Measurements from ENCODE around the gene CEACAM4.

Gene CEACAM4

DNA sequence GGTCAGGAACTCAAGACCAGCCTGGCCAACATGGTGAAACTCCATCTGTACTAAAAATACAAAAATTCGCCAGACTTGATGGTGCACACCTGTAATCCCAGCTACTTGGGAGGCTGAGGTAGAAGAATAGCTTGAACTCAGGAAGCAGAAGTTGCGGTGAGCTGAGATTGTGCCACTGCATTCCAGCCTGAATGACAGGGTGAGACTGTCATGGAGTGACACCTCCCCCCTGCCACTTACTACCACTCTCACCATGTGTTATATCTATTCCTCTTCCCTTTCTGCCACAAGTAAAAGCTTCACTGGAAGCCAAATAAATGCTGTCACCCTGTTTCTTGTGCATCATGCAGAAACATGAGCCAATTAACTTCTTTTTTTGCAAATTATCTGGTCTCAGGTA is 10.6 kb upstream of the CEACAM4 start:
- Histone ChIP-seq H3K4me3 (ENCODE audit: low read length) (no peak overlapping the region), H3K4me1 (ENCODE audit: control insufficient read depth, insufficient read depth, low read length) (no peaks in the 10 kb centered on the region), H3K36me3 (ENCODE audit: control insufficient read depth, insufficient read depth, low read length) (no peaks in the 10 kb centered on the region), H3K9ac (ENCODE audit: low read length) (no peak overlapping the region), H3K27me3 (ENCODE audit: control insufficient read depth, insufficient read depth, low read length) (peaks cover 12% of the 10 kb centered on the region), H3K9me3 (ENCODE audit: control insufficient read depth, low read length) (no peaks in the 10 kb centered on the region)

DNA sequence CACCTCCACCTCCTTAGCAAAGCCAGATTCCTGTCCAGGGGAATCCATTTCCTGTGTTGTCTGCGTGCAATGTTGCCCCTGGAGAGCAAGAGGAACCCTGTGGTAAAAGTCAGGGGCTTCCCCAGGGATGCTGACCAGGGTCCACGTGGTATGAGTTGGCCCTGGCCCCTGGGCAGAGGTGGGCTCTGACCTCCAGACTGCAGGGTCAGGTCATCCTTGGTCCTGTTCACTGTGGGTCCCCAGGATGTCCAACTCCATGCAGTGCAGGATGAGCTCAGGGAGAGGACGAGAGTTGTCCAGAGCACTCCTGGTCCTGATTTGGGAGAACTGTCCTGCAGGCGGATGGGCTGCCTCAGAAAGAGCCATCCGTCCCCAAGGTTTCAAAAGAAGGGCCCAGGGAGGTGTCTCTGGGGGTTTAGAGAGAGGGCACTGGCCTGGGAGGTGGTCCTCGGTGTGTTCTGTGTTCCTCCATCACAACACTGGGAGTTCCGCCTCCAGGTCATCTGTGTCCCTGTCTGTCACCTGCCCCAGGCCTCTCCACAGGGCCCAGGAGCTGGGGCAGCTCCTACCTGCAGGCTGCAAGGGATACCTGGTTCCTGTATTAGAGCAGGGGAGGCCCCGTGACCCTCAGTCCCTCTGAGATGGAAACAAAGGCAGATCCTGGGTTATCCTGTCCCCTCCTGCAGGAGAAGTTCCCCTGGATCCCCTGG is 1.2 kb upstream of the CEACAM4 start:
- Histone ChIP-seq H3K27me3 (ENCODE audit: control insufficient read depth, insufficient read depth, low read length) (peaks cover 8% of the 10 kb centered on the region), H3K4me3 (ENCODE audit: low read length) (no peak overlapping the region), H3K9ac (ENCODE audit: low read length) (no peak overlapping the region), H3K4me1 (ENCODE audit: control insufficient read depth, insufficient read depth, low read length) (no peaks in the 10 kb centered on the region), H3K9me3 (ENCODE audit: control insufficient read depth, low read length) (no peaks in the 10 kb centered on the region), H3K36me3 (ENCODE audit: control insufficient read depth, insufficient read depth, low read length) (no peaks in the 10 kb centered on the region)

- Histone ChIP-seq H3K4me3 (ENCODE audit: low read length) (no peak overlapping the region), H3K27me3 (ENCODE audit: control insufficient read depth, insufficient read depth, low read length) (peaks cover 8% of the 10 kb centered on the region), H3K9me3 (ENCODE audit: control insufficient read depth, low read length) (no peaks in the 10 kb centered on the region), H3K4me1 (ENCODE audit: control insufficient read depth, insufficient read depth, low read length) (no peaks in the 10 kb centered on the region), H3K9ac (ENCODE audit: low read length) (no peak overlapping the region), H3K36me3 (ENCODE audit: control insufficient read depth, insufficient read depth, low read length) (no peaks in the 10 kb centered on the region)
These were observed 596 bp downstream of the CEACAM4 start for GRCh38 chr19:41626278-41626677.

GRCh38 chr19:41624937-41625336 is 1.9 kb downstream of the CEACAM4 start:
- no peak overlapping the region for H3K4me3 ChIP-seq (ENCODE audit: low read length)
- no peaks in the 10 kb centered on the region for H3K36me3 ChIP-seq (ENCODE audit: control insufficient read depth, insufficient read depth, low read length)
- H3K9ac ChIP-seq (ENCODE audit: low read length): no peak overlapping the region
- no peaks in the 10 kb centered on the region for H3K4me1 ChIP-seq (ENCODE audit: control insufficient read depth, insufficient read depth, low read length)
- no peaks in the 10 kb centered on the region for H3K9me3 ChIP-seq (ENCODE audit: control insufficient read depth, low read length)
- H3K27me3 ChIP-seq (ENCODE audit: control insufficient read depth, insufficient read depth, low read length): peaks cover 6% of the 10 kb centered on the region

GRCh38 chr19:41624515-41624914 is 2.4 kb downstream of the CEACAM4 start:
- Histone ChIP-seq H3K27me3 (ENCODE audit: control insufficient read depth, insufficient read depth, low read length) (peaks cover 5% of the 10 kb centered on the region), H3K9ac (ENCODE audit: low read length) (no peak overlapping the region), H3K9me3 (ENCODE audit: control insufficient read depth, low read length) (no peaks in the 10 kb centered on the region), H3K4me1 (ENCODE audit: control insufficient read depth, insufficient read depth, low read length) (no peaks in the 10 kb centered on the region), H3K36me3 (ENCODE audit: control insufficient read depth, insufficient read depth, low read length) (no peaks in the 10 kb centered on the region), H3K4me3 (ENCODE audit: low read length) (no peak overlapping the region)

- Histone ChIP-seq H3K36me3 (ENCODE audit: control insufficient read depth, insufficient read depth, low read length) (no peaks in the 10 kb centered on the region), H3K4me1 (ENCODE audit: control insufficient read depth, insufficient read depth, low read length) (no peaks in the 10 kb centered on the region), H3K9me3 (ENCODE audit: control insufficient read depth, low read length) (no peaks in the 10 kb centered on the region), H3K4me3 (ENCODE audit: low read length) (no peak overlapping the region), H3K9ac (ENCODE audit: low read length) (no peak overlapping the region), H3K27me3 (ENCODE audit: control insufficient read depth, insufficient read depth, low read length) (peaks cover 2% of the 10 kb centered on the region)
These were observed 3.5 kb downstream of the CEACAM4 start for GRCh38 chr19:41623360-41623759.

DNA sequence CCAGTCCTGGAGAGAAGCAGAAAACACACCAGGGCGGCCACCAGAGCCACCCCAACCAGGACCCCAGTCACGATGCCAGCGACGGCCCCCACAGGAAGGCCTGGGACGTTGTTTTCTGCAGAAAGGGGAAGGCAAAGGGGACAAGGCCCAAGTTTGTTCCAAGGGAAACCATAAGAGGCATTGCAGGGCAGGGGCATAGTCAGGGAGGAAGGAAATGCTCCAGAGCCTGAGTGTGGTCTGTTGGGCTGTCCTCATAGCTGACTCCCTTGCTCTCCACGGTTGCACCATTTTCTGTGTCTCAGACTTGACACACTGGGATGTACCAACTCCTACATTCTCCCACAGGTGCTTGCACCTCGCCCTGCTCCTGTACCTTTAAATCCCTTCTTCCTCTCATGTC is 5.2 kb downstream of the CEACAM4 start:
- H3K9ac ChIP-seq (ENCODE audit: low read length): no peak overlapping the region
- H3K27me3 ChIP-seq (ENCODE audit: control insufficient read depth, insufficient read depth, low read length): no peaks in the 10 kb centered on the region
- H3K4me3 ChIP-seq (ENCODE audit: low read length): no peak overlapping the region

GRCh38 chr19:41621226-41621625 is 5.6 kb downstream of the CEACAM4 start:
- Histone ChIP-seq H3K4me3 (ENCODE audit: low read length) (no peak overlapping the region), H3K9ac (ENCODE audit: low read length) (no peak overlapping the region), H3K4me1 (ENCODE audit: control insufficient read depth, insufficient read depth, low read length) (no peaks in the 10 kb centered on the region)

More for the DNA sequence above, 5.2 kb downstream of the CEACAM4 start:
- H3K36me3 ChIP-seq (ENCODE audit: control insufficient read depth, insufficient read depth, low read length): no peaks in the 10 kb centered on the region
- no peaks in the 10 kb centered on the region for H3K9me3 ChIP-seq (ENCODE audit: control insufficient read depth, low read length)
- no peaks in the 10 kb centered on the region for H3K4me1 ChIP-seq (ENCODE audit: control insufficient read depth, insufficient read depth, low read length)

GRCh38 chr19:41620171-41620570 is 6.7 kb downstream of the CEACAM4 start:
- Histone ChIP-seq H3K9me3 (ENCODE audit: control insufficient read depth, low read length) (no peaks in the 10 kb centered on the region), H3K4me3 (ENCODE audit: low read length) (no peak overlapping the region), H3K9ac (ENCODE audit: low read length) (no peak overlapping the region), H3K36me3 (ENCODE audit: control insufficient read depth, insufficient read depth, low read length) (no peaks in the 10 kb centered on the region), H3K27me3 (ENCODE audit: control insufficient read depth, insufficient read depth, low read length) (no peaks in the 10 kb centered on the region), H3K4me1 (ENCODE audit: control insufficient read depth, insufficient read depth, low read length) (no peaks in the 10 kb centered on the region)

More at GRCh38 chr19:41621226-41621625, 5.6 kb downstream of the CEACAM4 start:
- Histone ChIP-seq H3K27me3 (ENCODE audit: control insufficient read depth, insufficient read depth, low read length) (no peaks in the 10 kb centered on the region), H3K9me3 (ENCODE audit: control insufficient read depth, low read length) (no peaks in the 10 kb centered on the region), H3K36me3 (ENCODE audit: control insufficient read depth, insufficient read depth, low read length) (no peaks in the 10 kb centered on the region)

DNA sequence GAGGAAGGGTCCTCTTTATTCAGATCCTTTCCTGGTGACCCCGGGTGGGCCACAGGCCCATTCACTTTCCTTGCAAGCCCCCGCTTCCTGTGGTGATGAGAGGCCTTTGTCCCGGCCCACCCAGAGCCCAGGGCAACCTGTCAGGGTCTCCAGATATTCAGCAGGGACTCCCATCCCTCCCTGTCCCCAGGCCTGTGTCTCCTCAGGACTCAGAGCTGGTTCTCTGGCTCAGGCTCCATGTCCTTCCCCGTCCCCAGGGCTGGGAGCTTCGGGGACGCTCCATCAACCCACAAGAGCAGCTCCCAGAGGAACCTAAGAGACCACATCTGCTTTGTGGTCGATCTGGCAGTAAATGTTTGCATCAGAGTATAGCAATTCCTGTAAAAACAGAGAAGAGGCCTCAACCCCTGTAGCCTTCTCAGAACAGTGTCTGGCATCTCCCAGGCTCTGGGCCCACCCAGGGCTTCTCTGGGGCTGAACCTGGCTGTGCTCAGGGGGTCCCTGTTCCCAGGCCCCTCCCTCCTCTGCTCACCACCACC is 7.8 kb downstream of the CEACAM4 start:
- Histone ChIP-seq H3K9ac (ENCODE audit: low read length) (no peak overlapping the region), H3K36me3 (ENCODE audit: control insufficient read depth, insufficient read depth, low read length) (no peaks in the 10 kb centered on the region), H3K9me3 (ENCODE audit: control insufficient read depth, low read length) (no peaks in the 10 kb centered on the region), H3K27me3 (ENCODE audit: control insufficient read depth, insufficient read depth, low read length) (no peaks in the 10 kb centered on the region), H3K4me3 (ENCODE audit: low read length) (no peak overlapping the region), H3K4me1 (ENCODE audit: control insufficient read depth, insufficient read depth, low read length) (no peaks in the 10 kb centered on the region)

DNA sequence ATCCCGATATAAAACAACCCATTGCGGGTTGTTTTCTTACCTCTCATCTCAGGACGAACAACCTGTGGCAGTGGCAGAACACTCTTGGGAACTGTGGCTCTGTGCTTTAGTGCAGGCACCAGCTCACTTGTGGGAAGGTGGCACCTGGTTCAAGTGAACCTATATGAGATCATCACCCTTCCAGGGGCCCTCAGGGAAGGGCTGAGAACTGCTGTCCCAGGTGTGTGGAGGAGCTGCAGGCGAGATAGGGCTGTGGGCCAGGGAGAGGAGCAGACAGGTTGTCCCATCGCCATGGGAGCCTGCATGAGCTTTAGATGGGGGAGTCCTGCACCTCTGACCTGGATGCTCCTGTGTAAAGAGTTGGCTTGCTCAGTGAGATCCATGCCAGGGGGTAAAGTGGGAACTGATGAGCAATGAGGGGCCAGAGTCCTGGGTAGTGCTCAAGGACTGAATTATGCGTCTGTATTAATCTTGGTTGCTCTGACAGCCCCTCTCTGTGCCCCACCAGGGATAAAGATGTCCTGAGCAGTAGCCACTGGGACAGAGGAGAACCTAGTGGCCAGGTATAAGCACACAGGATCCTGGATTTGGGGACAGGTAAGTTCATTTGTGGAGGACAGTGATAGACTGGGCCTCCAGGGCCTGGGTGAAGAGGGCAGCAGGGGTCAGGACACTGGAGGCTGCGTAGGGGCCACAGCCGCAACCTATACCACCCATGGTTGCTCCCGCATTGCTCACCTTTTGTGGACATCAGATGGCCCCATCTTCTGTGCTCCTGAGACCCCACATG is 8.7 kb downstream of the CEACAM4 start:
- H3K4me1 ChIP-seq (ENCODE audit: control insufficient read depth, insufficient read depth, low read length): no peaks in the 10 kb centered on the region
- H3K36me3 ChIP-seq (ENCODE audit: control insufficient read depth, insufficient read depth, low read length): no peaks in the 10 kb centered on the region
- H3K27me3 ChIP-seq (ENCODE audit: control insufficient read depth, insufficient read depth, low read length): no peaks in the 10 kb centered on the region
- no peak overlapping the region for H3K9ac ChIP-seq (ENCODE audit: low read length)
- H3K9me3 ChIP-seq (ENCODE audit: control insufficient read depth, low read length): no peaks in the 10 kb centered on the region
- H3K4me3 ChIP-seq (ENCODE audit: low read length): no peak overlapping the region
